Uterus (tissue), 2 donors: ENCODE data around the gene SSBP1.

Experiments used
- POLR2A ChIP-seq, 2 donors: fragments of 450-650 bp; IDR thresholded peaks; one replicate each; pipeline ENCODE4 v1.6.1; 2016; ENCODE audit warnings: antibody characterized with exemption in 2 of 2, mild to moderate bottlenecking in 1 of 2, moderate library complexity in 1 of 2
- TF ChIP-seq, protein P1 (sequence below), 4 experiments: fragments of 200-600 bp in 2 of 4; fragments of 450-650 bp in 2 of 4; sonication (generic) in 2 of 4; IDR thresholded peaks; one replicate each; pipeline ENCODE4 v1.5.1; 2016 to 2019; ENCODE audit warnings: antibody characterized with exemption in 4 of 4, mild to moderate bottlenecking in 2 of 4, moderate library complexity in 1 of 4

DNA sequence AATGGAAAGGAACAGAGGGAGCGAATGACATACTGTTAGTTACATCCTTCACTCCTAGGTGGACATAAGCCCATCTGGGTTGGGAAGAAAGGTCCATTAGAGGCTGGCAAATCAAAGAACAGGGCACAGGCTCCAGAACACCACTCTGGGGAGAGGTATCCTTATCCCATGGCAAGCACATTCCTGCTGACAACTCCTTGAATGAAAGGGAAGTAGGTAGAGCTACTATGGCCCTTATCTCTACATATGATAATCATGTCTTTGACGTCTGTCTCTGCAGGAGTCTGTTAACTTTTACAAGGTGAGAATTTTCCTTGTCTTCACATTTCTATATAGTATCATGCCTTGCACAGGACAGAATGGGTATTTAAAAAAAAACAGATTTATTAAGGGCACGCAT is 46.6 kb upstream of the SSBP1 start:
- TF ChIP-seq, protein P1, sequence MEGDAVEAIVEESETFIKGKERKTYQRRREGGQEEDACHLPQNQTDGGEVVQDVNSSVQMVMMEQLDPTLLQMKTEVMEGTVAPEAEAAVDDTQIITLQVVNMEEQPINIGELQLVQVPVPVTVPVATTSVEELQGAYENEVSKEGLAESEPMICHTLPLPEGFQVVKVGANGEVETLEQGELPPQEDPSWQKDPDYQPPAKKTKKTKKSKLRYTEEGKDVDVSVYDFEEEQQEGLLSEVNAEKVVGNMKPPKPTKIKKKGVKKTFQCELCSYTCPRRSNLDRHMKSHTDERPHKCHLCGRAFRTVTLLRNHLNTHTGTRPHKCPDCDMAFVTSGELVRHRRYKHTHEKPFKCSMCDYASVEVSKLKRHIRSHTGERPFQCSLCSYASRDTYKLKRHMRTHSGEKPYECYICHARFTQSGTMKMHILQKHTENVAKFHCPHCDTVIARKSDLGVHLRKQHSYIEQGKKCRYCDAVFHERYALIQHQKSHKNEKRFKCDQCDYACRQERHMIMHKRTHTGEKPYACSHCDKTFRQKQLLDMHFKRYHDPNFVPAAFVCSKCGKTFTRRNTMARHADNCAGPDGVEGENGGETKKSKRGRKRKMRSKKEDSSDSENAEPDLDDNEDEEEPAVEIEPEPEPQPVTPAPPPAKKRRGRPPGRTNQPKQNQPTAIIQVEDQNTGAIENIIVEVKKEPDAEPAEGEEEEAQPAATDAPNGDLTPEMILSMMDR (IDR thresholded peaks at IDR 0.05), result no peak
- TF ChIP-seq POLR2A (IDR thresholded peaks at IDR 0.05), result no peak
